ENCODE results near the gene GDPD1. TPM values are rescaled to one million over a fixed set of nuclear protein-coding genes. Genes with fewer than 3 reads are reported as not detected.

The GDPD1 gene
- total and polyA plus RNA-seq, 9 of the 15 experiments (the other 6 are each of a cell fraction or from before 2014, with no cell fraction given), result 5.7 to 15.2 (median 9.3) TPM

GRCh38 chr17:59287452-59287851, 67.1 kb downstream of the GDPD1 start (continued):
- TF ChIP-seq, protein P1, sequence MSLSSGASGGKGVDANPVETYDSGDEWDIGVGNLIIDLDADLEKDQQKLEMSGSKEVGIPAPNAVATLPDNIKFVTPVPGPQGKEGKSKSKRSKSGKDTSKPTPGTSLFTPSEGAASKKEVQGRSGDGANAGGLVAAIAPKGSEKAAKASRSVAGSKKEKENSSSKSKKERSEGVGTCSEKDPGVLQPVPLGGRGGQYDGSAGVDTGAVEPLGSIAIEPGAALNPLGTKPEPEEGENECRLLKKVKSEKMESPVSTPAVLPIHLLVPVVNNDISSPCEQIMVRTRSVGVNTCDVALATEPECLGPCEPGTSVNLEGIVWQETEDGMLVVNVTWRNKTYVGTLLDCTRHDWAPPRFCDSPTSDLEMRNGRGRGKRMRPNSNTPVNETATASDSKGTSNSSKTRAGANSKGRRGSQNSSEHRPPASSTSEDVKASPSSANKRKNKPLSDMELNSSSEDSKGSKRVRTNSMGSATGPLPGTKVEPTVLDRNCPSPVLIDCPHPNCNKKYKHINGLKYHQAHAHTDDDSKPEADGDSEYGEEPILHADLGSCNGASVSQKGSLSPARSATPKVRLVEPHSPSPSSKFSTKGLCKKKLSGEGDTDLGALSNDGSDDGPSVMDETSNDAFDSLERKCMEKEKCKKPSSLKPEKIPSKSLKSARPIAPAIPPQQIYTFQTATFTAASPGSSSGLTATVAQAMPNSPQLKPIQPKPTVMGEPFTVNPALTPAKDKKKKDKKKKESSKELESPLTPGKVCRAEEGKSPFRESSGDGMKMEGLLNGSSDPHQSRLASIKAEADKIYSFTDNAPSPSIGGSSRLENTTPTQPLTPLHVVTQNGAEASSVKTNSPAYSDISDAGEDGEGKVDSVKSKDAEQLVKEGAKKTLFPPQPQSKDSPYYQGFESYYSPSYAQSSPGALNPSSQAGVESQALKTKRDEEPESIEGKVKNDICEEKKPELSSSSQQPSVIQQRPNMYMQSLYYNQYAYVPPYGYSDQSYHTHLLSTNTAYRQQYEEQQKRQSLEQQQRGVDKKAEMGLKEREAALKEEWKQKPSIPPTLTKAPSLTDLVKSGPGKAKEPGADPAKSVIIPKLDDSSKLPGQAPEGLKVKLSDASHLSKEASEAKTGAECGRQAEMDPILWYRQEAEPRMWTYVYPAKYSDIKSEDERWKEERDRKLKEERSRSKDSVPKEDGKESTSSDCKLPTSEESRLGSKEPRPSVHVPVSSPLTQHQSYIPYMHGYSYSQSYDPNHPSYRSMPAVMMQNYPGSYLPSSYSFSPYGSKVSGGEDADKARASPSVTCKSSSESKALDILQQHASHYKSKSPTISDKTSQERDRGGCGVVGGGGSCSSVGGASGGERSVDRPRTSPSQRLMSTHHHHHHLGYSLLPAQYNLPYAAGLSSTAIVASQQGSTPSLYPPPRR (CRISPR knock-in tag; IDR thresholded peaks at IDR 0.05; ENCODE audit: borderline replicate concordance), result no peak
- peak; percentile 96 for TF ChIP-seq ZNF121 (CRISPR knock-in tag; conservative IDR thresholded peaks at IDR 0.05)
- no peak for TF ChIP-seq ZNF174 (CRISPR knock-in tag; IDR thresholded peaks at IDR 0.05)
- TF ChIP-seq C11orf30 (IDR thresholded peaks at IDR 0.05; ENCODE audit: low read depth), result peak; percentile 76
- no peak for TF ChIP-seq SIX5 (IDR thresholded peaks at IDR 0.05; ENCODE audit: borderline replicate concordance in 1 of 2, insufficient read depth in 1 of 2, low read depth in 1 of 2, low read length in 2 of 2)
- TF ChIP-seq NBN (IDR thresholded peaks at IDR 0.05; ENCODE audit: low read depth), result no peak
- peak; percentile 89 for TF ChIP-seq FOSL1 (tag; conservative IDR thresholded peaks at IDR 0.05)
- no peak for TF ChIP-seq NR4A1 (CRISPR knock-in tag; IDR thresholded peaks at IDR 0.05)
- no peak for TF ChIP-seq NR4A1 (tag; IDR thresholded peaks at IDR 0.05)
- TF ChIP-seq SP2 (IDR thresholded peaks at IDR 0.05; ENCODE audit: extremely low read depth, low read depth, low read length, poor library complexity, severe bottlenecking), result no peak
- TF ChIP-seq ADNP (tag; IDR thresholded peaks at IDR 0.05), result peak; percentile 74
- TF ChIP-seq BDP1 (IDR thresholded peaks at IDR 0.05; ENCODE audit: insufficient read depth, insufficient read length), result no peak
- TF ChIP-seq JUNB (CRISPR knock-in tag; conservative IDR thresholded peaks at IDR 0.05), result no peak
- TF ChIP-seq BCOR (IDR thresholded peaks at IDR 0.05), result peak; percentile 91
- TF ChIP-seq CHAMP1 (IDR thresholded peaks at IDR 0.05), result peak; percentile 77
- TF ChIP-seq KAT7 (CRISPR knock-in tag; IDR thresholded peaks at IDR 0.05; ENCODE audit: borderline replicate concordance), result no peak
- no peak for TF ChIP-seq OTX1 (CRISPR knock-in tag; IDR thresholded peaks at IDR 0.05)
- peak; percentile 75; the same call in 1 of the 2 replicates for TF ChIP-seq TOE1 (IDR thresholded peaks at IDR 0.05; ENCODE audit: borderline replicate concordance)
- TF ChIP-seq TOE1 (CRISPR knock-in tag; IDR thresholded peaks at IDR 0.05; ENCODE audit: borderline replicate concordance, low read depth), result no peak
- TF ChIP-seq, protein P2, sequence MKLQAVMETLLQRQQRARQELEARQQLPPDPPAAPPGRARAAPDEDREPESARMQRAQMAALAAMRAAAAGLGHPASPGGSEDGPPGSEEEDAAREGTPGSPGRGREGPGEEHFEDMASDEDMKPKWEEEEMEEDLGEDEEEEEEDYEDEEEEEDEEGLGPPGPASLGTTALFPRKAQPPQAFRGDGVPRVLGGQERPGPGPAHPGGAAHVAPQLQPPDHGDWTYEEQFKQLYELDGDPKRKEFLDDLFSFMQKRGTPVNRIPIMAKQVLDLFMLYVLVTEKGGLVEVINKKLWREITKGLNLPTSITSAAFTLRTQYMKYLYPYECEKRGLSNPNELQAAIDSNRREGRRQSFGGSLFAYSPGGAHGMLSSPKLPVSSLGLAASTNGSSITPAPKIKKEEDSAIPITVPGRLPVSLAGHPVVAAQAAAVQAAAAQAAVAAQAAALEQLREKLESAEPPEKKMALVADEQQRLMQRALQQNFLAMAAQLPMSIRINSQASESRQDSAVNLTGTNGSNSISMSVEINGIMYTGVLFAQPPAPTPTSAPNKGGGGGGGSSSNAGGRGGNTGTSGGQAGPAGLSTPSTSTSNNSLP (IDR thresholded peaks at IDR 0.05; ENCODE audit: borderline replicate concordance, low read depth, low read length), result no peak
- peak; percentile 45 for TF ChIP-seq MAFG (tag; conservative IDR thresholded peaks at IDR 0.05)
- no peak for TF ChIP-seq SRSF1 (IDR thresholded peaks at IDR 0.05; ENCODE audit: low read depth, low read length)

All from K562 (cell line).